ENCODE results near the gene LYRM1.
"Not testable (repeated sequence)": the region's sequence is repeated elsewhere in the genome, so short reads cannot be mapped to it uniquely, and the experiment has no call there.

LYRM1 gene

DNA sequence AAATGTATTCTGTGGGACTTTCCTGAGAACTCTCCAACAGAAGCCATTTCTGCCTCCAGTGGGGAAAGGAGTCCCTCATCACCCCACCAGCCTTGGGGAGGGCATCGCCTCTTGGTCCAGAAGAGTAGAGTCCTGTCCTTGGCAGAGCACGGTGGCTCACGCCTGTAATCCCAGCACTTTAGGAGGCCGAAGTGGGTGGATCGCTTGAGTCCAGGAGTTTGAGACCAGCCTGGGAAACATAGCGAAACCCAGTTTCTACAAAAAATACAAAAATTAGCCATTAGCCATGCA, 41.0 kb downstream of the LYRM1 start:
- TF ChIP-seq EZH2 (optimal IDR thresholded peaks at IDR 0.05; ENCODE audit: low read depth, low read length) (no peak), EZH2phosphoT487 (IDR thresholded peaks at IDR 0.05; ENCODE audit: low read length) (no peak)
- TF ChIP-seq, protein P1, sequence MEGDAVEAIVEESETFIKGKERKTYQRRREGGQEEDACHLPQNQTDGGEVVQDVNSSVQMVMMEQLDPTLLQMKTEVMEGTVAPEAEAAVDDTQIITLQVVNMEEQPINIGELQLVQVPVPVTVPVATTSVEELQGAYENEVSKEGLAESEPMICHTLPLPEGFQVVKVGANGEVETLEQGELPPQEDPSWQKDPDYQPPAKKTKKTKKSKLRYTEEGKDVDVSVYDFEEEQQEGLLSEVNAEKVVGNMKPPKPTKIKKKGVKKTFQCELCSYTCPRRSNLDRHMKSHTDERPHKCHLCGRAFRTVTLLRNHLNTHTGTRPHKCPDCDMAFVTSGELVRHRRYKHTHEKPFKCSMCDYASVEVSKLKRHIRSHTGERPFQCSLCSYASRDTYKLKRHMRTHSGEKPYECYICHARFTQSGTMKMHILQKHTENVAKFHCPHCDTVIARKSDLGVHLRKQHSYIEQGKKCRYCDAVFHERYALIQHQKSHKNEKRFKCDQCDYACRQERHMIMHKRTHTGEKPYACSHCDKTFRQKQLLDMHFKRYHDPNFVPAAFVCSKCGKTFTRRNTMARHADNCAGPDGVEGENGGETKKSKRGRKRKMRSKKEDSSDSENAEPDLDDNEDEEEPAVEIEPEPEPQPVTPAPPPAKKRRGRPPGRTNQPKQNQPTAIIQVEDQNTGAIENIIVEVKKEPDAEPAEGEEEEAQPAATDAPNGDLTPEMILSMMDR (IDR thresholded peaks at IDR 0.05; ENCODE audit: low read length) = no peak
- Histone ChIP-seq H3K4me1 (ENCODE audit: low read length) (peaks cover 6% of the 10 kb centered on the region), H3K4me3 (ENCODE audit: low read length) (no peak overlapping the region), H3K9ac (ENCODE audit: low read length) (no peak overlapping the region), H3K4me2 (ENCODE audit: low read depth, low read length) (no peak overlapping the region), H3K79me2 (ENCODE audit: low read length) (no peaks in the 10 kb centered on the region), H3K9me2 (replicated peaks; ENCODE audit: insufficient read depth, low read length) (no peaks in the 10 kb centered on the region), H3K27ac (ENCODE audit: low read length) (no peak overlapping the region), H3F3A (ENCODE audit: insufficient read depth, low read length) (peaks cover 9% of the 10 kb centered on the region), H2AFZ (ENCODE audit: low read length) (no peak overlapping the region), H3K36me3 (replicated peaks; ENCODE audit: insufficient read depth, low read length) (no peaks in the 10 kb centered on the region), H3K27me3 (replicated peaks; ENCODE audit: insufficient read depth, low read length) (no peaks in the 10 kb centered on the region), H4K20me1 (ENCODE audit: insufficient read depth, low read length) (no peaks in the 10 kb centered on the region), H3K9me3 (replicated peaks; ENCODE audit: insufficient read depth, low read length) (no peaks in the 10 kb centered on the region)
- no peak for DNase-seq

- DNase-seq = no peak
- H4K20me1 ChIP-seq (ENCODE audit: insufficient read depth, low read length) = no peaks in the 10 kb centered on the region
- no peak overlapping the region for H2AFZ ChIP-seq (ENCODE audit: low read length)
- H3K9me3 ChIP-seq (replicated peaks; ENCODE audit: insufficient read depth, low read length) = no peaks in the 10 kb centered on the region
- peaks cover 6% of the 10 kb centered on the region for H3K4me1 ChIP-seq (ENCODE audit: low read length)
- H3K4me3 ChIP-seq (ENCODE audit: low read length) = no peak overlapping the region
- H3K27me3 ChIP-seq (replicated peaks; ENCODE audit: insufficient read depth, low read length) = no peaks in the 10 kb centered on the region
- no peaks in the 10 kb centered on the region for H3K79me2 ChIP-seq (ENCODE audit: low read length)
- H3K27ac ChIP-seq (ENCODE audit: low read length) = no peak overlapping the region
- H3F3A ChIP-seq (ENCODE audit: insufficient read depth, low read length) = peaks cover 9% of the 10 kb centered on the region
- H3K9me2 ChIP-seq (replicated peaks; ENCODE audit: insufficient read depth, low read length) = no peaks in the 10 kb centered on the region
- no peak overlapping the region for H3K4me2 ChIP-seq (ENCODE audit: low read depth, low read length)
- H3K9ac ChIP-seq (ENCODE audit: low read length) = no peak overlapping the region
- no peak for TF ChIP-seq EZH2 (optimal IDR thresholded peaks at IDR 0.05; ENCODE audit: low read depth, low read length)
- TF ChIP-seq EZH2phosphoT487 (IDR thresholded peaks at IDR 0.05; ENCODE audit: low read length) = no peak
- TF ChIP-seq, protein P1 (IDR thresholded peaks at IDR 0.05; ENCODE audit: low read length) = no peak
- H3K36me3 ChIP-seq (replicated peaks; ENCODE audit: insufficient read depth, low read length) = no peaks in the 10 kb centered on the region
These were observed 41.7 kb downstream of the LYRM1 start for GRCh38 chr16:20942256-20942655.

DNA sequence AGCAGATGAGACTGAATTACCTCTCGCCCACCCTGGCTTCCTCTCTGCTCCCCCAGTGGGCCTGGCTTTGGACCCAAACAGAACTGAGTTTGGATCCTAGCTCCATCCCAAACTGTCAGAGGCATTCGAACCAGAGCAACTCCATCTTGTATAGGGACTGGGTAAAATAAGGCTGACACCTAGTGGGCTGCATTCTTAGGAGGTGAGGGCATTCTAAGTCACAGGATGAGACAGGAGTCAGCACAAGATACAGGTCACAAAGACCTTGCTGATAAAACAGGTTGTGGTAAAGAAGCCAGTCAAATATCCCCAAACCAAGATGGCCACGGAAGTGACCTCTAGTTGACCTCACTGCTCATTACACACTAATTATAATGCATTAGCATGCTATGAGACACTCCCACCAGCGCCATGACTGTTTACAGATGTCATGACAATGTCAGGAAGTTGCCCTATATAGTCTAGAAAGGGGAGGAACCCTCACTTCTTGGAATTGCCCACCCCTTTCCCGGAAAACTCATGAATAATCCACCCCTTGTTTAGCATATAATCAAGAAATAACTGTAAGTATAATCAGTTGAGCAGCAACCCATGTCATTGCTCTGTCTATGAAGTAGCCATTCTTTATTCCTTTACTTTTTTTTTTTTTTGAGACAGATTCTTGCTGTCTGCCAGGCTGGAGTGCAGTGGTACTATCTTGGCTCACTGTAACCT, 44.4 kb downstream of the LYRM1 start:
- Histone ChIP-seq H3F3A (ENCODE audit: insufficient read depth, low read length) (peaks cover 9% of the 10 kb centered on the region), H3K9me3 (replicated peaks; ENCODE audit: insufficient read depth, low read length) (no peaks in the 10 kb centered on the region), H3K4me2 (ENCODE audit: low read depth, low read length) (no peak overlapping the region), H2AFZ (ENCODE audit: low read length) (no peak overlapping the region), H3K27ac (ENCODE audit: low read length) (no peak overlapping the region), H3K4me3 (ENCODE audit: low read length) (no peak overlapping the region), H3K79me2 (ENCODE audit: low read length) (no peaks in the 10 kb centered on the region), H3K36me3 (replicated peaks; ENCODE audit: insufficient read depth, low read length) (no peaks in the 10 kb centered on the region), H3K9me2 (replicated peaks; ENCODE audit: insufficient read depth, low read length) (no peaks in the 10 kb centered on the region), H3K9ac (ENCODE audit: low read length) (no peak overlapping the region), H3K4me1 (ENCODE audit: low read length) (peaks cover 6% of the 10 kb centered on the region), H4K20me1 (ENCODE audit: insufficient read depth, low read length) (no peaks in the 10 kb centered on the region), H3K27me3 (replicated peaks; ENCODE audit: insufficient read depth, low read length) (no peaks in the 10 kb centered on the region)
- DNase-seq = peak; percentile 20
- TF ChIP-seq EZH2phosphoT487 (IDR thresholded peaks at IDR 0.05; ENCODE audit: low read length) (no peak), EZH2 (optimal IDR thresholded peaks at IDR 0.05; ENCODE audit: low read depth, low read length) (no peak)
- TF ChIP-seq, protein P1 (IDR thresholded peaks at IDR 0.05; ENCODE audit: low read length) = no peak

DNA sequence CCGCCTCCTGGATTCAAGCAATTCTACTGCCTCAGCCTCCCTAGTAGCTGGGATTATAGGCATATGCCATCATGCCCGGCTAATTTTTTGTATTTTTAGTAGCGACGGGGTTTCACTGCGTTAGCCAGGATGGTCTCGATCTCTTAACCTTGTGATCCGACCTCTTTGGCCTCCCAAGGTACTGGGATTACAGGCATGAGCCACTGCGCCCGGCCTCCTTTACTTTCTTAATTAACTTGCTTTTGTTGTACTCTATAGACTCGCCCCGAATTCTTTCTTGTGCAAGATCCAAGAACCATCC, 45.0 kb downstream of the LYRM1 start:
- DNase-seq; H2AFZ ChIP-seq (ENCODE audit: low read length); H3K27me3 ChIP-seq (replicated peaks; ENCODE audit: insufficient read depth, low read length); H3K4me2 ChIP-seq (ENCODE audit: low read depth, low read length); H3K9me3 ChIP-seq (replicated peaks; ENCODE audit: insufficient read depth, low read length); H3F3A ChIP-seq (ENCODE audit: insufficient read depth, low read length); H3K4me1 ChIP-seq (ENCODE audit: low read length); H3K9ac ChIP-seq (ENCODE audit: low read length); H3K9me2 ChIP-seq (replicated peaks; ENCODE audit: insufficient read depth, low read length); H3K27ac ChIP-seq (ENCODE audit: low read length); H3K4me3 ChIP-seq (ENCODE audit: low read length); H3K79me2 ChIP-seq (ENCODE audit: low read length); H3K36me3 ChIP-seq (replicated peaks; ENCODE audit: insufficient read depth, low read length); H4K20me1 ChIP-seq (ENCODE audit: insufficient read depth, low read length): not testable (repeated sequence)

Data from MM.1S (cell line).